Renal cortex interstitium (tissue), 11 donors: ENCODE measurements around the gene C2orf78. TPM values are rescaled to one million over a fixed set of nuclear protein-coding genes. Genes with fewer than 3 reads are reported as not detected.

Source experiments
- DNase-seq, 11 donors: peaks; one replicate each; pipeline ENCODE4 v3.0.0-alpha.2; 2013; ENCODE audit warnings: low read depth in 9 of 11, low spot score in 4 of 11; ENCODE audit errors: extremely low read depth in 1 of 11
- polyA plus RNA-seq, 3 donors: library from polyadenylated mRNA; unstranded; fragments of 120-200 nt; gene quantifications; one replicate each; pipeline ENCODE4 v1.2.1, GENCODE V29; 2013; ENCODE audit not compliant: insufficient read length in 3 of 3

The C2orf78 gene
- polyA plus RNA-seq, 3 donors, result not detected

DNA sequence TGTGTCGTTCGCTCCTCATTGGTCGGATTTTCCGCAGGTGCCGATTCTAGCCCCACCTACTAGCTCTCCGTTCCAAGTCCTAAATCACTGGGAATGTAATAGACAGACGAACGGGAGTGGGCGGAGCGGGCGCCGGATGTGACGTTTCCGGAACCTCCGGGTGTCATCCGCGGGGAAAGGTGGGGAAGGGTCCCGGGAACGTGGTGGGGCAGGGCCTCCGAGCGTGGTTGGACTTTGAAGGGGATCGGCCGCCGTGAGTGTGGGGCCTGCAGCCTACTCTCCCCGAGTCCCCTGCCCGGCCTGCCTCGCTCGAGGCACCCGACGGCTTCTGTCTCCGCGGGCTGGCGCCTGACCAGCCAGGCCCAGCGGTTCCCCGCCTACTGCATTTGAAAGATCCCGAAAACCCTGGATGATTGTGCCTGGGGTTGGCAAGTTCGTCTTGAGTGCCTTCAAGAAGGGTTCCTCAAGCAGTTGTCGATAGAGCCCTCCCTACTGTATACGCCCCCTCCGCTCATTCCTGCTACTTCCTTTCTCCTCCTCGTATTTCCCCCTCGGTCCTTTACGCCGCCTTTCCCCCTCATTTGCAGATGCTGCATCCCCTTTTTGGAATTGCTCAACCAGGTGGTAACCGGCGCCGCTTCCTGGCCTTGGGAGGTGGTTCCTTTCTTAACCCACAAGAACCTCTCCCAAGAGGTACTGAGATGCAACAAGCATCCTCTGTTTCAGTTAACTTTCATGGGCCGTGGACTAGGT is 45.0 kb downstream of the C2orf78 start, which contains the start of gene STAMBP:
TSS of gene STAMBP (plus strand) at position 144 of the 753 bp plus-strand sequence. CDS start 1,896 bp downstream, outside the sequence.
- DNase-seq, result peak; percentile 92 to 98 (median 96)

DNA sequence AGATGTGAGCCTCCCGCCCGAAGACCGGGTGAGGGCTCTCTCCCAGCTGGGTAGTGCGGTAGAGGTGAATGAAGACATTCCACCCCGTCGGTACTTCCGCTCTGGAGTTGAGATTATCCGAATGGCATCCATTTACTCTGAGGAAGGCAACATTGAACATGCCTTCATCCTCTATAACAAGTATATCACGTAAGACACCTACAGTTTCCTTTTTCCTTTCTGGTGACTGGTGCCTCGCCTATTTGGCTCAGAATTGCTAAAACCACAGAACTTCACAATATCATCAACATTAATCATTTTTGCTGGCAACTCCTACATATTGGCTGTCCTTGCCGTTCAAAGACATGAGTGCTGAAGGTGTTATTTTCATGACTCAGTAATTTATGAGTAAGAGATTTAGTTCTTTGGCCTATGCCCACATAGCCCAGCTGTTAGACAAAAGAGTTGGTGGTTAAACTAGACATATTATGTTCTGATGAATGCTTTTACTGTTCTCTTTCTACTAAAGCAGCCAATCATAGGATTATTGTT is 47.0 kb downstream of the C2orf78 start:
- DNase-seq, result no peak

DNA sequence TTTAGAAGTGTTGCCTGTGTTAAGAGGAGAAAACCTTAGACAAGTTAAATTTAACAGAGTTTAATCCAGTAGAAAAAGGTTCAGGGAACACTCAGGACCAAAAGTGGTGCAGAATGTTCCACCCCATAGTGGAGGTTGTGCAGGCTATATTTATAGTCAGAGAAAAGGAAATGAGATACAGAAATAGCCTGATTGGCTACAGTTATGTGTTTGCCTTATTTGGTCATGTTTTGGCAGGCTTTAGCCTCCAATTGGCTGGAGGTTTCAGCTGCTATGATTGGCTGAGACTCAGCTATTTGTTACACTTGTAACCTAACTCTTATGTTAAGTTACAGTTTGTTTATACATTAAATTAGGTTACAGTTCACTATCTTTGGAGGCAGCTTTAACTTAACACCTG is 48.9 kb downstream of the C2orf78 start:
- no peak for DNase-seq

DNA sequence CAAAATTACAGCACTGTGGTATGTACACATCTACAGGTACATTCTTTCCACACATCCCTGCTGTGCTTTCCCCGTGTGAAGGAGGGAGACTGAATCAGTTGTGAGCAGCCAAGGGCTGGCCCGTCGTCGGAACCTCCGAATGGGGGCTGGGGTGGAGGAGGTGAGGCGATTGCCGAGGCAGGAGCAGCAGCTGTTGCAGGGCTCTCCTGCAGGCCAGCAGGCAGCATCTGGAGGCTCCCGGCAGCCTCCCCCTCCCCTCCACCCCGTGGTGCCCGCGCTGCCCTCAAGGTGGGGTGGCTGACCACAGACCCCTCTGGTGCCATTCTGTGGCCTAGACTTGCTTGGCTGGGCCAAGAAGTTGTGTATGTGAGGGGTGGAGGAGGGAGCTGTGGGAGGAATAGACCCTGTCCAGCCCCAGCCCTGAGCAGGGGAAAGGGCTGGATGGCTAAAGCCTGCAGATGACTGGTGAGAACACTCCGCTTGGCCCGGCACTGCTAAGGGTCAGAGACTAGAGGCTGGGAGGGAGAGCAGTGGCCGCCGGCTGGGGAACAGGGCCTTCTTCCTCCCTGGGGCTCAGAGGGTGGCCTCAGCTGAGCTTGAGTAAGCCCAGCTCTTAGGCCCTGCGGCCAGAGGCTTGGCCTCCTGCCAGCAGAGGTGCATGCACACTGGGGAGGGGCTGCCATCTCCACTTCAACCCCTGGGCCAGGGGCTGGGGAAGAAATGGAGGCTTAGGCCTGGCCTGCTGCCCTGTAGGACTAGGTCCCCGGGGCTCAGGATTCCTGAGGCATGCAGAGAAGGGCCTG is 52.4 kb downstream of the C2orf78 start:
- DNase-seq, result no peak

GRCh38 chr2:73837847-73838585 is 54.0 kb downstream of the C2orf78 start:
- no peak for DNase-seq

DNA sequence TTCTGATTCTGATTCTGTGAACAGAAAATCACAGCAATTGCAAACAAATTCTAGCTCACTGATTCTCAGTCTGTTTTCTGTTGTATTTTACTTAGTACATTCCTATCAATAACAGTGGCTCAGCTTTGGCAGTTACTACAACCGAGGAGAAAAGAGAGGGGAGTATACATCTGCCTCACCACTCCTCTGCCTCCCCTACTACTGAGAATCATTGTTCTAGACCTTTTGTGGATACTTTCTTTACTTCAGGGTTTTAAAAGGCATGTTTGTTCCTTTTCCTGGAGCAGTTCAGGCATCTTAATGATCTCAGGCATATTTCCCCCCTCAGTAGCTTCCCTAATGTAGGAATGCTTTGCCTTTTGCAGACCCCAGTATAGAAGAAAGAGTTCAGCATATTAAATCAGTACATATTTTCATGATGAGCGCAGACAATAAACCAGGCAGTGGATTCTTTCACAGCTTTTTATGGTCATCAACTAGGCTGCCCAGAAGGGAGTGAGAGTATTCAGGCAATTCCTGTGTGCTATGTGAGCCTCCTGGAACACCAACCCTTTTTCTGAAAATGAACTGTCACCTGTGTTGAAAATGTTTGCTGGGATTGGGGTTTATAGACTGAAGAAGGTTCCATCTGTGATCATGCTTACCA is 55.0 kb downstream of the C2orf78 start:
- DNase-seq, result no peak

- DNase-seq, result no peak
Measured at GRCh38 chr2:73839653-73840411, 55.8 kb downstream of the C2orf78 start.

GRCh38 chr2:73841912-73842738 is 58.1 kb downstream of the C2orf78 start:
- no peak for DNase-seq

- no peak for DNase-seq
Measured at GRCh38 chr2:73842739-73843019, 58.7 kb downstream of the C2orf78 start.

- DNase-seq, result no peak
Measured at GRCh38 chr2:73844087-73844486, 60.1 kb downstream of the C2orf78 start.

- DNase-seq, result no peak
Measured at GRCh38 chr2:73850009-73850408, 66.0 kb downstream of the C2orf78 start.

- no peak for DNase-seq
Measured at GRCh38 chr2:73851274-73851673, 67.3 kb downstream of the C2orf78 start.

DNA sequence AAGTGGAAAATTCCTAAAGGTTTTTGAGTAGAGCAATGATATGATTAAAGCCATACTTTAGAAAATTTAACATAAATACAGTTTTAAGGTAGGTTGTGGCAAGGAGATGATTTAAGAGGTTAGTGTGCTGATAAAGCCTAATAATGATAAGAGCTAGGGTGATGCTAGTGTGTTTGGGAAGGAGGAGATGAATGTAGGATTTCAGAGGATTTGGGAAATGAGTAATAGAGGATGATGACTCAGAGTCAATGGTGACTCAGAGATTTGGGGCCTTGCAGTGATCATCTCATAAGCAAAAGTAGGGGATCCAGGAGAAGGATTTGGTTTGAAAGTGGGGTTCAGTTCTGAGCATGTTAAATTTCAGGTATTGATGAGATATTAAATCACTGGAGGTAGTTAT is 68.0 kb downstream of the C2orf78 start:
- no peak for DNase-seq

GRCh38 chr2:73855526-73855925 is 71.5 kb downstream of the C2orf78 start:
- no peak for DNase-seq

DNA sequence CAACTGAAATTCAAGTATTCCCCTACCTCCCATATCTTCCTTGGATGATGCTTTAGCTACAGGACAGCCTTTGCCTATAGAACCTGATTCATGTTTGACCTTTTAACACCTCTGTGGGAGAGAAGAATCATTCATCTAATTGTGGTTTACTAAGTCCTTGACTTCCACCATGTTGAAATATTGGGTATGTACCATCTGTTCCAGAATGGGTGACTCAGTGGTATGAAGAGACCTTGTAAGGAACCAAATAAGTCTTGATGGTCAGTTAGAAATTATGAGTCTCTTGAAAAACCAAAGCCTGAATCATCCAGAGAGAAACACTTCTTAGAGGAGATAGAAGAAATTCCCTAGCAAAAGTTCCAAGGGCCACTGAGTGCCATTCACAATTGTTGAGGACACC is 72.2 kb downstream of the C2orf78 start:
- DNase-seq, result no peak

DNA sequence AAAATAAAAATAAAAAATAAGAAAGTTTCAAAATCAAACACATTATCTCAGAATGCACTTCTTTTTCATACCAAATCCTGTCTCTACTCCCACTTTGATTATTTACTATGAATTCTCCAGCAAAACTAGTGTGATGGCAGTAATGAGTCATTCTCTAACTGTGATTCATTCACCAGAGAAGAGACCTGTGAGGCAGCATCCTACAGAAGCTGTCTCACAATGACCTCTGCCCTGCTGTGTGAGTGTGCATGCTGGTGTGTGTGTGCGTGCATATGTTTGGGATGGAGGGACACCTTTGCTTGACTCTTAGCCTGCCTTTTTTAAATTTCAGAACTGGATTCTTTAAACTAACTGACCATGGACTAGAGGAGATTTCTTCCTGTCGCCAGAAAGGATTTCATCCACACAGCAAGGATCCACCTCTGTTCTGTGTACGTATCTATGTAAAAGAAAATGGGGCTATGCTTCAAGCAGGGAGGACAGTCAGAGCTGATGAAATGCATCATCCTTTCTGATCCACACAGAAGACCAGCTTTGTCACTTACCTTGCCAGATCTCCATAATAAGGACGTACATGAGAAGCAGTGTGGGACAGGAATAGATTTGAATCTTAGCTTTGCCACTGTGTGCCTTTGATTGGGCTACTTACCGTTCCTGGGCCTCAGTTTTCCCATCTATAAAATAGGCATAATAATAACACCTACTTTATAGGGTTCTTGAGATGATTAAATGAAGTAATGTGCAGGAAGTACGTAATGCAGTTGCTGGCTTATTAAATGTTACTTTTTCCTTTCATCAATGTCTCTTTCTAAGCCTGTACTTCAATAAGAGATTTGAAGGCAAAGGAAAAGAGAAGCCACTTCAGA is 76.0 kb downstream of the C2orf78 start:
- DNase-seq, result no peak

DNA sequence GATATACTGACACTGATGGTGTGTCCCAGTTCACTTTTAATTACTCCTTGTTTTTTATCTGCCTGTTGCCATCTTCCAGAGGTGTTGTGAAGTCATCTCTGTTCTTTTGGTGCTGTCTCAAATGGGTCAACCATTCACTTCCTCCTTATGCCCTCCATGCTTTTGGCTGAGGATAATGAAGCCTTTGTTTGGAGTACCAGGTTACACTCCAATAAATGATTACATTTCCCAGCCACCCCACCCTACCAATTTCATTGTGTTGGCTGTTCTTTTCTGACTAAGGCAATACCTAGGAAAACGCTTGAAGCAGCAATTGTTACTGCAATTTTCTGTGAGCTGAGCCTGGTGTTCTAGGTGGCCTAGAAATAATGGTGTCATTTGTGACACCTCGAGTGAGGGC is 79.0 kb downstream of the C2orf78 start:
- DNase-seq, result no peak
